SK-N-SH (cell line): ENCODE results near the gene UBE2Q1. TPM values are rescaled to one million over a fixed set of nuclear protein-coding genes. Genes with fewer than 3 reads are reported as not detected.

Experiments
- CTCF ChIA-PET: fragments of 300-600, 350-600 bp; formaldehyde crosslinking; extraction: SDS; loops from one replicate; lab custom pipeline; 2021; lab: Yijun Ruan, JAX
- POLR2A ChIA-PET: fragments of 350-600 bp; sonication (Branson Sonifier 250); formaldehyde crosslinking; extraction: SDS; loops from one replicate; lab custom pipeline; 2020; ENCODE audit warnings: antibody characterized with exemption, inconsistent platforms; lab: Yijun Ruan, JAX
- DNase-seq: peaks from one replicate; pipeline ENCODE4 v3.0.0; 2012
- H2AFZ ChIP-seq: fragments of 200-600 bp; sonication (generic); 2 replicates; pipeline ENCODE4 v1.8.1; 2016; ENCODE audit warnings: antibody characterized with exemption, mild to moderate bottlenecking, low read depth
- H3F3A ChIP-seq: fragments of 200-600 bp; sonication (generic); replicated peaks from 2 replicates; pipeline ENCODE3; 2016; ENCODE audit warnings: antibody characterized with exemption, mild to moderate bottlenecking; ENCODE audit not compliant: insufficient read depth
- H3K27ac ChIP-seq, 2 experiments: fragments of 200-500 bp in 1 of 2; fragments of 200-600 bp in 1 of 2; sonication (Bioruptor generic) in 1 of 2; sonication (generic), shearing (Covaris generic) in 1 of 2; 2 replicates each; pipeline versions ENCODE4 v1.5.1 to v1.6.1; 2014 to 2016; ENCODE audit warnings: low read depth in 2 of 2, inconsistent platforms in 1 of 2, low read length in 1 of 2, mild to moderate bottlenecking in 1 of 2, mixed read lengths in 1 of 2
- H3K27me3 ChIP-seq: fragments of 200-600 bp; sonication (generic), shearing (Covaris generic); 2 replicates; pipeline ENCODE4 v1.6.1; 2016; ENCODE audit warnings: mixed run types; ENCODE audit not compliant: insufficient read depth
- H3K36me3 ChIP-seq, 2 experiments: fragments of 200-500 bp in 1 of 2; fragments of 200-600 bp in 1 of 2; sonication (Bioruptor generic) in 1 of 2; sonication (generic) in 1 of 2; replicated peaks in 1 of 2; 2 replicates each; pipeline versions ENCODE3 to v1.5.1; 2014 to 2016; ENCODE audit warnings: low read length in 1 of 2, mild to moderate bottlenecking in 1 of 2; ENCODE audit not compliant: insufficient read depth in 2 of 2, control insufficient read depth in 1 of 2
- H3K4me1 ChIP-seq, 2 experiments: fragments of 200-500 bp in 1 of 2; fragments of 200-600 bp in 1 of 2; sonication (Bioruptor generic) in 1 of 2; sonication (generic), shearing (Covaris generic) in 1 of 2; 2 replicates each; pipeline versions ENCODE4 v1.5.1 to v1.6.1; 2014 to 2016; ENCODE audit warnings: low read depth in 1 of 2, low read length in 1 of 2, mixed run types in 1 of 2; ENCODE audit not compliant: insufficient read depth in 2 of 2, control insufficient read depth in 1 of 2
- H3K4me2 ChIP-seq: fragments of 200-600 bp; sonication (generic), shearing (Covaris generic); 2 replicates; pipeline ENCODE4 v1.6.1; 2017; ENCODE audit warnings: mixed run types
- H3K4me3 ChIP-seq, 2 experiments: fragments of 200-500 bp in 1 of 2; fragments of 200-600 bp in 1 of 2; sonication (Bioruptor generic) in 1 of 2; sonication (generic), shearing (Covaris generic) in 1 of 2; 2 replicates each; pipeline versions ENCODE4 v1.5.1 to v1.8.1; 2014 to 2016; ENCODE audit warnings: low read depth in 2 of 2, inconsistent platforms in 1 of 2, low read length in 1 of 2, mild to moderate bottlenecking in 1 of 2, mixed read lengths in 1 of 2, moderate library complexity in 1 of 2
- H3K79me2 ChIP-seq: fragments of 200-600 bp; sonication (generic); 2 replicates; pipeline ENCODE4 v1.8.1; 2017; ENCODE audit warnings: mild to moderate bottlenecking; ENCODE audit not compliant: insufficient read depth
- H3K9ac ChIP-seq: fragments of 200-600 bp; sonication (generic); 2 replicates; pipeline ENCODE4 v1.6.1; 2017; ENCODE audit warnings: mixed run types
- H3K9me2 ChIP-seq: fragments of 200-600 bp; sonication (generic); 2 replicates; pipeline ENCODE4 v1.6.1; 2017; ENCODE audit warnings: mixed run types
- H3K9me3 ChIP-seq: fragments of 200-600 bp; sonication (generic); 2 replicates; pipeline ENCODE4 v1.6.1; 2017; ENCODE audit warnings: mixed run types, mild to moderate bottlenecking, moderate library complexity
- H4K20me1 ChIP-seq: fragments of 200-600 bp; sonication (generic); 2 replicates; pipeline ENCODE4 v1.6.1; 2017; ENCODE audit warnings: mild to moderate bottlenecking, mixed run types; ENCODE audit not compliant: insufficient read depth
- EZH2phosphoT487 ChIP-seq: fragments of 200-600 bp; sonication (generic); IDR thresholded peaks from 2 replicates; pipeline ENCODE4 v1.6.1; 2017; ENCODE audit warnings: low read depth, mixed run types, mild to moderate bottlenecking, antibody characterized with exemption, moderate library complexity, borderline replicate concordance
- FOSL2 ChIP-seq: IDR thresholded peaks from 2 replicates; pipeline ENCODE4 v1.4.0; 2012; ENCODE audit warnings: low read depth, mild to moderate bottlenecking, moderate library complexity, borderline replicate concordance
- GABPA ChIP-seq: IDR thresholded peaks from 2 replicates; pipeline ENCODE4 v1.4.0; 2012; ENCODE audit warnings: low read depth, mild to moderate bottlenecking
- JUND ChIP-seq: IDR thresholded peaks from 2 replicates; pipeline ENCODE4 v1.4.0; 2012
- NFIC ChIP-seq: IDR thresholded peaks from 2 replicates; pipeline ENCODE4 v1.4.0; 2012; ENCODE audit warnings: borderline replicate concordance
- RAD21 ChIP-seq: IDR thresholded peaks from 2 replicates; pipeline ENCODE4 v1.6.1; 2012; ENCODE audit warnings: mild to moderate bottlenecking, low read length
- REST ChIP-seq: IDR thresholded peaks from 2 replicates; pipeline ENCODE4 v1.6.1; 2012; ENCODE audit warnings: mild to moderate bottlenecking, low read depth, low read length, moderate library complexity
- RFX5 ChIP-seq: IDR thresholded peaks from 2 replicates; pipeline ENCODE4 v1.6.1; 2012; ENCODE audit warnings: mild to moderate bottlenecking, improper control_type of control experiment, low read length
- TCF12 ChIP-seq: IDR thresholded peaks from 2 replicates; pipeline ENCODE4 v1.4.0; 2012
- TEAD4 ChIP-seq: IDR thresholded peaks from 2 replicates; pipeline ENCODE4 v1.4.0; 2012; ENCODE audit warnings: mild to moderate bottlenecking, borderline replicate concordance; ENCODE audit not compliant: insufficient read depth
- USF2 ChIP-seq: fragments of 150-350 bp; IDR thresholded peaks from 2 replicates; pipeline ENCODE4 v1.6.1; 2017; ENCODE audit warnings: antibody characterized with exemption, low read length, low read depth, borderline replicate concordance
- WGBS: methylation state at CpG from one replicate; pipeline ENCODE4 v1.1.6; 2017; ENCODE audit warnings: low lambda C conversion rate; 5-methylcytosine and 5-hydroxymethylcytosine counted together
- polyA plus RNA-seq, 3 experiments: library from polyadenylated mRNA; depleted of rRNA; stranded (reverse); fragments of >200 nt; gene quantifications; 2 replicates each; pipeline ENCODE4 v1.2.3, GENCODE V29; 2012
- TF ChIP-seq, protein P1 (sequence below): IDR thresholded peaks from 2 replicates; pipeline ENCODE4; 2012
- TF ChIP-seq, protein P2 (sequence below): IDR thresholded peaks from 2 replicates; pipeline ENCODE4 v1.4.0; 2012; ENCODE audit warnings: low read depth, borderline replicate concordance
- TF ChIP-seq, protein P3 (sequence below): fragments of 200-600 bp; sonication (generic); IDR thresholded peaks from 2 replicates; pipeline ENCODE4 v1.6.1; 2017; ENCODE audit warnings: antibody characterized with exemption, mild to moderate bottlenecking, moderate library complexity
- TF ChIP-seq, protein P4 (sequence below): fragments of 150-350 bp; IDR thresholded peaks from 2 replicates; pipeline ENCODE4 v1.6.1; 2016; ENCODE audit warnings: mild to moderate bottlenecking, low read depth, low read length

UBE2Q1 gene
- polyA plus RNA-seq, 1 of the 3 experiments (the other 2 are of a cell fraction) = 12.5 TPM

GRCh38 chr1:154551474-154551873, 7.0 kb downstream of the UBE2Q1 start:
- Histone ChIP-seq H3K4me3 (no peak overlapping the region), H3K9me3 (no peaks in the 10 kb centered on the region), H4K20me1 (peaks cover 6% of the 10 kb centered on the region; the same call in 1 of the 2 replicates), H3K27me3 (no peaks in the 10 kb centered on the region), H3K4me2 (no peak overlapping the region), H3K27ac (no peak overlapping the region), H3F3A (peaks cover 18% of the 10 kb centered on the region), H3K9ac (no peak overlapping the region), H3K9me2 (no peaks in the 10 kb centered on the region), H2AFZ (no peak overlapping the region), H3K79me2 (peaks cover 22% of the 10 kb centered on the region), H3K36me3 (peaks cover 37 to 80% of the 10 kb centered on the region in 2 experiments), H3K4me1 (peaks cover 5 to 31% of the 10 kb centered on the region in 2 experiments; a peak in 2 of 4 replicates)
- whole genome bisulfite sequencing = 100% methylated on average over 3 of the region's 4 CpGs
- TF ChIP-seq NFIC (no peak), FOSL2 (no peak), EZH2phosphoT487 (no peak), REST (no peak), USF2 (no peak), TEAD4 (no peak), GABPA (no peak), RFX5 (no peak), TCF12 (no peak), JUND (no peak), RAD21 (no peak)
- TF ChIP-seq, protein P1, sequence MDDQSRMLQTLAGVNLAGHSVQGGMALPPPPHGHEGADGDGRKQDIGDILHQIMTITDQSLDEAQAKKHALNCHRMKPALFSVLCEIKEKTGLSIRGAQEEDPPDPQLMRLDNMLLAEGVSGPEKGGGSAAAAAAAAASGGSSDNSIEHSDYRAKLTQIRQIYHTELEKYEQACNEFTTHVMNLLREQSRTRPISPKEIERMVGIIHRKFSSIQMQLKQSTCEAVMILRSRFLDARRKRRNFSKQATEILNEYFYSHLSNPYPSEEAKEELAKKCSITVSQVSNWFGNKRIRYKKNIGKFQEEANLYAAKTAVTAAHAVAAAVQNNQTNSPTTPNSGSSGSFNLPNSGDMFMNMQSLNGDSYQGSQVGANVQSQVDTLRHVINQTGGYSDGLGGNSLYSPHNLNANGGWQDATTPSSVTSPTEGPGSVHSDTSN = no peak
- TF ChIP-seq, protein P2, sequence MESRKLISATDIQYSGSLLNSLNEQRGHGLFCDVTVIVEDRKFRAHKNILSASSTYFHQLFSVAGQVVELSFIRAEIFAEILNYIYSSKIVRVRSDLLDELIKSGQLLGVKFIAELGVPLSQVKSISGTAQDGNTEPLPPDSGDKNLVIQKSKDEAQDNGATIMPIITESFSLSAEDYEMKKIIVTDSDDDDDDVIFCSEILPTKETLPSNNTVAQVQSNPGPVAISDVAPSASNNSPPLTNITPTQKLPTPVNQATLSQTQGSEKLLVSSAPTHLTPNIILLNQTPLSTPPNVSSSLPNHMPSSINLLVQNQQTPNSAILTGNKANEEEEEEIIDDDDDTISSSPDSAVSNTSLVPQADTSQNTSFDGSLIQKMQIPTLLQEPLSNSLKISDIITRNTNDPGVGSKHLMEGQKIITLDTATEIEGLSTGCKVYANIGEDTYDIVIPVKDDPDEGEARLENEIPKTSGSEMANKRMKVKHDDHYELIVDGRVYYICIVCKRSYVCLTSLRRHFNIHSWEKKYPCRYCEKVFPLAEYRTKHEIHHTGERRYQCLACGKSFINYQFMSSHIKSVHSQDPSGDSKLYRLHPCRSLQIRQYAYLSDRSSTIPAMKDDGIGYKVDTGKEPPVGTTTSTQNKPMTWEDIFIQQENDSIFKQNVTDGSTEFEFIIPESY = no peak
- TF ChIP-seq, protein P3, sequence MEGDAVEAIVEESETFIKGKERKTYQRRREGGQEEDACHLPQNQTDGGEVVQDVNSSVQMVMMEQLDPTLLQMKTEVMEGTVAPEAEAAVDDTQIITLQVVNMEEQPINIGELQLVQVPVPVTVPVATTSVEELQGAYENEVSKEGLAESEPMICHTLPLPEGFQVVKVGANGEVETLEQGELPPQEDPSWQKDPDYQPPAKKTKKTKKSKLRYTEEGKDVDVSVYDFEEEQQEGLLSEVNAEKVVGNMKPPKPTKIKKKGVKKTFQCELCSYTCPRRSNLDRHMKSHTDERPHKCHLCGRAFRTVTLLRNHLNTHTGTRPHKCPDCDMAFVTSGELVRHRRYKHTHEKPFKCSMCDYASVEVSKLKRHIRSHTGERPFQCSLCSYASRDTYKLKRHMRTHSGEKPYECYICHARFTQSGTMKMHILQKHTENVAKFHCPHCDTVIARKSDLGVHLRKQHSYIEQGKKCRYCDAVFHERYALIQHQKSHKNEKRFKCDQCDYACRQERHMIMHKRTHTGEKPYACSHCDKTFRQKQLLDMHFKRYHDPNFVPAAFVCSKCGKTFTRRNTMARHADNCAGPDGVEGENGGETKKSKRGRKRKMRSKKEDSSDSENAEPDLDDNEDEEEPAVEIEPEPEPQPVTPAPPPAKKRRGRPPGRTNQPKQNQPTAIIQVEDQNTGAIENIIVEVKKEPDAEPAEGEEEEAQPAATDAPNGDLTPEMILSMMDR = no peak
- TF ChIP-seq, protein P4, sequence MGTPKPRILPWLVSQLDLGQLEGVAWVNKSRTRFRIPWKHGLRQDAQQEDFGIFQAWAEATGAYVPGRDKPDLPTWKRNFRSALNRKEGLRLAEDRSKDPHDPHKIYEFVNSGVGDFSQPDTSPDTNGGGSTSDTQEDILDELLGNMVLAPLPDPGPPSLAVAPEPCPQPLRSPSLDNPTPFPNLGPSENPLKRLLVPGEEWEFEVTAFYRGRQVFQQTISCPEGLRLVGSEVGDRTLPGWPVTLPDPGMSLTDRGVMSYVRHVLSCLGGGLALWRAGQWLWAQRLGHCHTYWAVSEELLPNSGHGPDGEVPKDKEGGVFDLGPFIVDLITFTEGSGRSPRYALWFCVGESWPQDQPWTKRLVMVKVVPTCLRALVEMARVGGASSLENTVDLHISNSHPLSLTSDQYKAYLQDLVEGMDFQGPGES = no peak
- ChIA-PET POLR2A (no interaction called here), CTCF (interaction anchor here (7.4 kb wide), 1 partner anchor 69 kb away, joined by 187 read pairs; no protein-coding TSS in a partner anchor)
- DNase-seq = no peak
